SU-DHL-6 (cell line): Measurements from ENCODE around the gene ALX1.

Experiments
- H2AFZ ChIP-seq: fragments of 200-600 bp; sonication (generic); 2 replicates; pipeline ENCODE4 v1.6.1; 2014; ENCODE audit warnings: low read depth, mild to moderate bottlenecking, moderate library complexity, mixed read lengths, antibody characterized with exemption, low read length; ENCODE audit not compliant: severe bottlenecking
- H3F3A ChIP-seq: fragments of 200-600 bp; shearing (Covaris generic); 2 replicates; pipeline ENCODE4 v1.6.0; 2016; ENCODE audit warnings: antibody characterized with exemption, mild to moderate bottlenecking; ENCODE audit not compliant: insufficient read depth
- H3K27ac ChIP-seq: fragments of 200-600 bp; sonication (generic); 2 replicates; pipeline ENCODE4 v1.5.1; 2016; ENCODE audit warnings: low read depth, mild to moderate bottlenecking, low read length, moderate library complexity, mixed read lengths
- H3K27me3 ChIP-seq: fragments of 200-600 bp; sonication (generic), shearing (Covaris generic); 2 replicates; pipeline ENCODE4 v1.6.0; 2014; ENCODE audit warnings: mild to moderate bottlenecking, low read length
- H3K36me3 ChIP-seq: fragments of 200-600 bp; sonication (generic); 2 replicates; pipeline ENCODE4 v1.6.1; 2014; ENCODE audit warnings: mild to moderate bottlenecking, low read length, mixed read lengths
- H3K4me2 ChIP-seq: fragments of 300-600, 200-600 bp; shearing (Covaris generic), sonication (generic); 2 replicates; pipeline ENCODE4 v1.6.0; 2014; ENCODE audit warnings: low read length, low read depth, mild to moderate bottlenecking; ENCODE audit not compliant: poor library complexity, severe bottlenecking
- H3K4me3 ChIP-seq: fragments of 200-600 bp; sonication (generic); 2 replicates; pipeline ENCODE4 v1.5.1; 2014; ENCODE audit warnings: antibody characterized with exemption, low read length, mild to moderate bottlenecking, mixed read lengths; ENCODE audit not compliant: insufficient read depth, poor library complexity, severe bottlenecking
- H3K79me2 ChIP-seq: fragments of 200-600 bp; sonication (generic); 2 replicates; pipeline ENCODE4 v1.6.1; 2014; ENCODE audit warnings: mild to moderate bottlenecking, low read length, moderate library complexity; ENCODE audit not compliant: insufficient read depth
- H3K9ac ChIP-seq: fragments of 200-600 bp; sonication (generic); 2 replicates; pipeline ENCODE4 v1.7.0; 2014; ENCODE audit warnings: mild to moderate bottlenecking, low read length
- H3K9me2 ChIP-seq: fragments of 200-600 bp; sonication (generic); replicated peaks from 2 replicates; pipeline ENCODE4 v1.6.1; 2014; ENCODE audit warnings: low read length; ENCODE audit not compliant: insufficient read depth
- H3K9me3 ChIP-seq: fragments of 200-600 bp; sonication (generic); 2 replicates; pipeline ENCODE4 v1.6.1; 2014; ENCODE audit warnings: low read length, mixed read lengths; ENCODE audit not compliant: insufficient read depth
- H4K20me1 ChIP-seq: fragments of 200-600 bp; sonication (generic); 2 replicates; pipeline ENCODE4 v1.6.1; 2014; ENCODE audit warnings: low read depth, mild to moderate bottlenecking, antibody characterized with exemption, low read length, moderate library complexity, mixed read lengths
- EZH2phosphoT487 ChIP-seq: fragments of 200-600 bp; sonication (generic), shearing (Covaris generic); conservative IDR thresholded peaks from 2 replicates; pipeline ENCODE4 v1.6.1; 2018; ENCODE audit warnings: mild to moderate bottlenecking, antibody characterized with exemption, low read length, moderate library complexity, mixed read lengths
- TF ChIP-seq, protein P1 (sequence below): fragments of 200-600 bp; sonication (generic); IDR thresholded peaks from one replicate; pipeline ENCODE4 v1.5.1; 2017; ENCODE audit warnings: antibody characterized with exemption, mild to moderate bottlenecking, low read length, moderate library complexity; ENCODE audit not compliant: insufficient read depth, poor library complexity, severe bottlenecking

Gene ALX1

DNA sequence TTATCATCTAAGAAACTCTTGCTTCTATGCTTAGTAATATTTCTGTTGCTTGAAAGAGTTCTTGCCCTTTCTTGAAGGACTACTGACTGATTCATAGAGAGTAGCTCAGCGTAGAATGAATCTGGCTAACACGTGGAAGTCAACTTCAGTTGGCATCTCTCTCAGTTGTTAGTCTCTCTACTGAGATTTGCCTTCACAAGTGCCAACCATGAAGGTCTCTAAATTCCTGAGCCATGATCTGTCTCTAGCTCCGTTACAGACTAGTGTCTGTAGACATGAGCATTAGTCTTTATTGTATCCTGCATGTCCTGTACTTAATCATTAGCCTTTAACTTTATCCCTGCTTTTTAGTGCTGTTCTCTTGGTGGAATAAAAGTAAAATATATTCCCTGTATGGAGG is 19.1 kb upstream of the ALX1 start:
- no peak overlapping the region for H2AFZ ChIP-seq
- no peaks in the 10 kb centered on the region for H4K20me1 ChIP-seq
- no peaks in the 10 kb centered on the region for H3K9me3 ChIP-seq
- H3F3A ChIP-seq, result no peaks in the 10 kb centered on the region
- H3K79me2 ChIP-seq, result no peaks in the 10 kb centered on the region
- no peak overlapping the region for H3K4me3 ChIP-seq
- H3K27me3 ChIP-seq, result no peaks in the 10 kb centered on the region
- no peaks in the 10 kb centered on the region for H3K9me2 ChIP-seq
- H3K4me2 ChIP-seq, result no peak overlapping the region
- TF ChIP-seq, protein P1, sequence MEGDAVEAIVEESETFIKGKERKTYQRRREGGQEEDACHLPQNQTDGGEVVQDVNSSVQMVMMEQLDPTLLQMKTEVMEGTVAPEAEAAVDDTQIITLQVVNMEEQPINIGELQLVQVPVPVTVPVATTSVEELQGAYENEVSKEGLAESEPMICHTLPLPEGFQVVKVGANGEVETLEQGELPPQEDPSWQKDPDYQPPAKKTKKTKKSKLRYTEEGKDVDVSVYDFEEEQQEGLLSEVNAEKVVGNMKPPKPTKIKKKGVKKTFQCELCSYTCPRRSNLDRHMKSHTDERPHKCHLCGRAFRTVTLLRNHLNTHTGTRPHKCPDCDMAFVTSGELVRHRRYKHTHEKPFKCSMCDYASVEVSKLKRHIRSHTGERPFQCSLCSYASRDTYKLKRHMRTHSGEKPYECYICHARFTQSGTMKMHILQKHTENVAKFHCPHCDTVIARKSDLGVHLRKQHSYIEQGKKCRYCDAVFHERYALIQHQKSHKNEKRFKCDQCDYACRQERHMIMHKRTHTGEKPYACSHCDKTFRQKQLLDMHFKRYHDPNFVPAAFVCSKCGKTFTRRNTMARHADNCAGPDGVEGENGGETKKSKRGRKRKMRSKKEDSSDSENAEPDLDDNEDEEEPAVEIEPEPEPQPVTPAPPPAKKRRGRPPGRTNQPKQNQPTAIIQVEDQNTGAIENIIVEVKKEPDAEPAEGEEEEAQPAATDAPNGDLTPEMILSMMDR, result no peak
- no peak for TF ChIP-seq EZH2phosphoT487
- no peak overlapping the region for H3K9ac ChIP-seq
- H3K36me3 ChIP-seq, result no peaks in the 10 kb centered on the region
- H3K27ac ChIP-seq, result no peak overlapping the region

DNA sequence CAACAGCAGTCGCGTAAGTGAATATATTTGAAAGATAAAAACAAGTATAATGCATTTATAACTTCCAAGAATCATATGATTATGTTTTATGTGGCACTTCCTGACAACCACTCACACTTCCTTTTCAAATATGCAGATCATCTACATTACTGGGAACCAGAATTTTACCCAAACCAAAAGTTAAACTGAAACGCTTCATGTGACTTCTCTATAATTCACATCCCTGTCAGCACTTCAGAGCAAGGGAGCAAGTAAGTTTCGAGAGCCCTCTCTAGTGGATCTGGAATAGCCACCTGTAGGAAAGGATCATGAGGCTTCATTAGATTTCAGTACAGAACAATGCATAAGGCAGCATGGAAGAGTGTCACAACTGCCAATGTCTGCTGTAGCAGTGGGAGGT is 13.7 kb upstream of the ALX1 start:
- Histone ChIP-seq H2AFZ (no peak overlapping the region), H3K4me3 (no peak overlapping the region), H3K9ac (no peak overlapping the region), H3K9me3 (no peaks in the 10 kb centered on the region), H3K36me3 (no peaks in the 10 kb centered on the region), H3K27me3 (no peaks in the 10 kb centered on the region), H3K79me2 (no peaks in the 10 kb centered on the region), H3K27ac (no peak overlapping the region), H3F3A (no peaks in the 10 kb centered on the region), H3K4me2 (no peak overlapping the region), H3K9me2 (no peaks in the 10 kb centered on the region), H4K20me1 (no peaks in the 10 kb centered on the region)
- TF ChIP-seq, protein P1, result no peak
- no peak for TF ChIP-seq EZH2phosphoT487

DNA sequence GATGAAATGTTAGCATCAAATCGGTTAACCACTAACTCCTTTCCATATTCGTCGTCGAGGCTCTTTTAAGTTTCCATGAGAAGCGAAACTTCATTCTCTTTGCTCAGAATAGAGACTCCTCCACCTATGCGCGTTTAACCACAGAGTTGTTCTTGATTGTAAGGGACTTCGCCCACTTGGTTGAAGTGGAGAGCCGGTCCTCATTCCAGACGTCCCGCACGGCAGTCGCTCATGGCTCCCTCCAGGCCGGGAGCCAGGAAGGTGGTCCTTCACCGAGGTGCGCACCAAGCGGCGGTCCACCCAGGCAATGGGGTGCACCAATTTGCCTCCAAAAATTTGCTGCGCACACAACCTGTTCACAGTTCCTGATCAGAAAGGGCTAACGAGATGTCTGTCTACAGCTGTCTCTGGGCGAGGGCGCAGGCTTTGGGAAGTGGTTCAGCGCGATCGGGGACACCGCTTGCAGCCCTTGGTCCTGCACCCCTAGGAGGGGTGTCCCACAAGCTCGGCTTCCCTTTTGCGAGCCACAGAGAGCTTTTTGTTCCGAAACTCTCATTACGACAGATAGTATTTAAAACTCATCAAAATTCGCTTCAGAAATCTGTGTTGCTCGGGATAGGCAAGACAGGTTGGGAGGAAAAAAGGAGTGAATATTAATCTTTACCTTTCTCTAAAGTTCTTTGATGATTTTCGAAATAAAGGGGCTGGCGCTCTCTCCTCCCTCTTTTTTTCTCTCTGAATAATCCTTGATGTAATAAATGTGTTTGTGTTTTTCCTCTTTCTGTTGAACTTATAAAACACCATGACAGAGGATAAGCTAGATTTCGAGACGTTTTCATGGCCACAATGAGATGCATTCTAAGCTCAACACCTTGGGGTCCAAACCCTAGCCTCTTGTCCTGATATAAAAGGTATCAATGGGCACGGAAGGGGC is 6.4 kb upstream of the ALX1 start:
- Histone ChIP-seq H3K9me2 (no peaks in the 10 kb centered on the region), H4K20me1 (no peaks in the 10 kb centered on the region), H3F3A (no peaks in the 10 kb centered on the region), H3K36me3 (no peaks in the 10 kb centered on the region), H3K27me3 (no peaks in the 10 kb centered on the region), H3K4me2 (no peak overlapping the region), H3K27ac (no peak overlapping the region), H3K4me3 (no peak overlapping the region), H3K9me3 (no peaks in the 10 kb centered on the region), H3K9ac (no peak overlapping the region), H3K79me2 (no peaks in the 10 kb centered on the region), H2AFZ (no peak overlapping the region)
- TF ChIP-seq, protein P1, result no peak
- TF ChIP-seq EZH2phosphoT487, result no peak
